Measurements from ENCODE around the gene COL19A1.
"Not testable (repeated sequence)": the region's sequence is repeated elsewhere in the genome, so short reads cannot be mapped to it uniquely, and the experiment has no call there.

COL19A1 gene

DNA sequence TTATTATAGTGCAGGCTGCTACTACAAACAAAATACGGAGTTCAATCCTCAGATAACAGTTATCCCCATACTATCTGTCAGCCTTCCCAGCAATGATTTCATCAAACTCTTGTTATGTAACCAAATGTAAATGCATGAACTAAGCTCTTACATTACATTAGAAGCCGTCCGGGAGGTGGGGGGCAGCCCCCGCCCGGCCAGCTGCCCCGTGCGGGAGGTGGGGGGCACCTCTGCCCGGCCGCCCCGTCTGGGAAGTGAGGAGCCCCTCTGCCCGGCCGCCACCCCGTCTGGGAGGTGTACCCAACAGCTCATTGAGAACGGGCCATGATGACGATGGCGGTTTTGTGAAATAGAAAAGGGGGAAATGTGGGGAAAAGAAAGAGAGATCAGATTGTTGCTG is 99.6 kb downstream of the COL19A1 start:
- DNase-seq (ENCODE audit: low spot score) = not testable (repeated sequence)

DNA sequence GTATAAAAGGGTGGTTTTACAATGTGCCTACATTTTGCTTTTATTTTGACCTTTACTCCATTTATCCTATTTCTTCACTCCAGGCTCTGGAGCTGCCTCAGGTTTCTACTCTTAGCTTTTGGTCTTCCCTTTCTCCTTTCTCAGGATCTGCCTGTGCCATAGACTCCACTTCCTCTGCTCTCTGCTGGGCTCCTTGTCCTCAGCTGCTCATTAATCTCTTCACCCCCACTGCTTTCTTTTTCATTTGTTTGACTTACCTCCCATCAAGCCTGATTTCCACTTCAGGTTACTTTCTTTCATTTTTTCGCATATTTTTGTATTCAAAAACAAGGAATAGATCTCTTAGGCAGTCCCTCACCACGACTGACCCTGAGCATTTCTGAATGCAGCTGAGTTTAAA is 106.8 kb downstream of the COL19A1 start:
- DNase-seq (ENCODE audit: low spot score) = no peak

DNA sequence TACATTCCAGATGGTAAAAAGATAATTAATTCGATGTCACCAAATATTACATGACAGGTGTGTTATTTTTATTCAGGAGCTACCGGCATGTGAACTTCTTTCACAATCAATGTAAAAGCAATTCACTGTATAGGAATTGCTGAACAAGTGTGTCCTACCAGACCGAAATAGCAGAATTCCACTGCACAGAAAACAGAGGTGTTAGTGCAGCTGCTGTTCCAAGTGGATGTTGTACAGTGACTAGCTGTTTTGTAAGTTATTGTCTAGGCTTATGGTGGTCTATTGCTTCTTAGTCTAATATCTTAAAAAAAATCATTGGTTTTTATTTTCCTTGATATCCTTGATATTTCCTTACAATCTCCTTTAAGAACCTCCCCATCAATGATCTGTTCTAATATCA is 107.4 kb downstream of the COL19A1 start:
- DNase-seq (ENCODE audit: low spot score) = no peak

DNA sequence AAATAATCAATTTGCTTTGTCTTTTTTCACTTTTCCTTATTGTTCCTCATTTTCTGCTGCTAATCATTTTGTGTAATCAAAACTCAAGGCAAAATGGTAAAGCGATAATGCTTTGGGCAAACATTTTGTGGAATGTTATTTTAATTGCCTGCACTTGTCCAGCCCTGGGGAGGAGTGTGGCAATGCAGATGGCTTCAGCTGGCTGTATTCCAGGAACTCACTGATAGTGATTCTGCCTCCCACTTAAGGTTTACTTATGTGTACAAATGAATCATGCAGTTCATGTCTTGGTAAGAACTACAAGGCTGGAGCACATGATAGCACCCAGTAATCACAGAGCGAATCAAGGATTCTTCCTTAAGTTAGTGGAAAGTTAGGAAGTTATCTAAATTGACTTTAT is 107.8 kb downstream of the COL19A1 start:
- DNase-seq (ENCODE audit: low spot score) = no peak

DNA sequence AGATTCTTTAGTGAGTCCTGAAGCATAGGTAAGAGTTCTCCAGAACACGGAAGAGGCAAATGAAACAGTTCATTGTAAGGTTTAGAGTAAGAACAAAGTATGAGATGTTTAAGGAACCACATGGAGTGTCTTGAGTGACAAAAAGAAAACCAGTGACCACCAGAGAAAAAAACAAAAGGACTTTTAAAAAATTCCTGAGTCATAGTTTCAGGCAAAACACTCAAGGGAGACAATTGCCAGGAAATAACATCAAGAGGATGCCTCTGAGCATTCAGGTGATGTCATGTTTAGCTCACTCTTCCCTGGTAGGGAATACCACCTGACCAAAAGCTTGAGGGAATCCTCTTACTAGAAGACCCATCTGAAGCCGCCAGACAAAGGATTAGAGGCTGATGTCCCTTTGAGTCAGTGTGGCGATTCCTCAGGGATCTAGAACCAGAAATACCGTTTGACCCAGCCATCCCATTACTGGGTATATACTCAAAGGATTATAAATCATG is 110.3 kb downstream of the COL19A1 start:
- DNase-seq (ENCODE audit: low spot score) = no peak

DNA sequence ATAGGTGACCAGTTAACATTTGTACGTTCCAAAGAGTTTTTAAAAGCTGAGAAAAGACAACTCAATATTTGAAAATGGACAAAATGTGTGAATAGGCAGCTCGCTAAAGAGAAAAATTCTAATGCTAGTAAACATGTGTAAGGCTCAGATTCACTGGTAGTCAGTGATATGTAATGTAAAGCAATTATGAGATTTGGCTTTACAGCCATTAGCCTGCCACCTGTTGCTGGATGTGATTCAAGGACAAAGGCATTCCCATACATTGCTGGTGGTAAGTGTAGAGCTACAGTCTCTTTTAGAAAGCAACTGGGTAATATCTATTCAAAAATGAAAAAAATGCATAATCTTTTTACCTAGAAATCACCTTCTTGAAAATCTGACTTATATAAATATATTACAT is 114.3 kb downstream of the COL19A1 start:
- DNase-seq (ENCODE audit: low spot score) = no peak

DNA sequence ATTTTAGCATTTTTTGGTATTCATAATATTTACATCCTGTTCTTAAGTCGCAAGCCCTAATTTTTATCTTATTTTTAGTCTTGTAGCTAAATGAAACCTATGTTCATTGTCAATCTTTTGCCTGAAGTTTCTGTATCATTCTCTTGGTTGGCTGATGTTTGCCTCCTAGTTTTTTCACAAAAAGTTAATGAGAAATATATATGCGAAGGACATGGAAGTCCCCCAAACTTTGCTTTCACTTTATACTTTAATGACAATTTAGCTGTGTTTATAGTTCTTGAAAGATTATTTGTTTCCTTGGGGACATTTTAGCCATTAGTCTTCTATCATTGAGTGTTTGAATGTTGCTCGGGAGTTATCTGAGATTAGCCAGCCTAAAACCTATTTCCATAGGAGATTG is 118.2 kb downstream of the COL19A1 start:
- DNase-seq (ENCODE audit: low spot score) = no peak

DNA sequence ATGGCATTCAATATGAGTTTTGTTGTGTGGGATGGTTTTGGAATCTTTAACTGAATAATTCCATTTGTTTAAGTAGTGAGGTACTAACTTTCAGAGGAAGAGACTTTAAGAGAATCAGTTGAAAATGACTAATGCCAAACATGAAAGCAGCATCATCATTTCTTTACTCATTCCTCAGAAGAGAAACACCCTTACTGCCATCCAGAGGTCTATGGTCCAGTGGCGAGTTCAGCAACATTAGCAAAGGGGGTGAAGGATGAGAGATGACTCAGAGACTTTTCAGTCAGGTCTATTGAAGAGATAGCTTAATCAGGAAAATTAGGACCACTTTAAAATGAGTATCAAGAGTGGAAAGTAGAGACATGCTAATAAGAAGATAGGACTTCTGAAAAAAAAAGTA is 118.8 kb downstream of the COL19A1 start:
- peak; percentile 49 for DNase-seq (ENCODE audit: low spot score)

DNA sequence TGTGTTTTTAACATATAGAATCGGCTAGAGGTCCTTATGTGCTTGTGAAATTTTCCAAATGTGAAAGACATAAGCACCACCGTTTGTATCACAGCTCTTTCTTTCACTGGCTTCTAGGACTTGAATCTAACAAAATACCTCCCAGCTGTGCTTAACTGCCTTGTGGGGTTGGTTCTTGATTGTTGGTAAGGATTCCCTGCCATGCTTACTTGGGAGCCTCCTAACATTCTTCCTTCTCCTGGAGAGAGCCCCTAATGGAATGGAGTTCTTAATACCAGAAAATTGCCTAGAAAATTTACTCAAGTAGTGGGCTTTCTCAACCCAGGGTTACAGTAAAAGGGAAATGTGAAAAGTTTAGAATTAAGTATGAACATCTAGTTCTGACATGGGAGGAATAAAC is 121.2 kb downstream of the COL19A1 start:
- DNase-seq (ENCODE audit: low spot score) = no peak

DNA sequence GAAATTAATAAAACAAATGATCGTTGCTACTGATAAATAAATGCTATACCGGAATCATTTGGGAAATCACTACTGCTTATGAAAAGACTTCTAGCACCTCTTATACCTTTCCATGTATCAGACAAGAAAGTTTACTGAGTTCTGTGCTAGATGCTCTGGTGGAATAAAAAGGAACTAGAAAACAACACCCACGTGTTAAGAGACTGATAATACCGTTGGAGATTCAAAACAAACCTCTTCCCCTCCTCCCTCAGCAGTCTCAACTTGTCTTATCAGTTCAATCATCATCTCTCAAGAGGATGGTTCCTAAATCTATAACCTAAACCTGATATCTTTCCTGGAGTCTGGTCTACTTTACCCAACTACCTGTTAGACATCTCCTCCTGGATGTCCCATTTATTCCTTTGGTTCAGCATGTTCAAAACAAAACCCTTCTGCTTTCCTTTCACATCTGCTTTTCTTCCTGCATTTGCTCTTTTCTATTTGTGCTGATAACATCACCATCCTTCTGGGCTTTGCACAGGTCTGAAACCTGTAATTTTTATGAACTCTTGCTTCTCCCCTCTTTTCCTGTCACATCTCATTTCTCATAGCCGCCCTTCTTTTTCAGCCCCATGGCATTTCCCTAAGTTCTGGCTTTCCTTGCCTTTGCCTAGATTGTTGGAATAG is 122.2 kb downstream of the COL19A1 start:
- no peak for DNase-seq (ENCODE audit: low spot score)

DNA sequence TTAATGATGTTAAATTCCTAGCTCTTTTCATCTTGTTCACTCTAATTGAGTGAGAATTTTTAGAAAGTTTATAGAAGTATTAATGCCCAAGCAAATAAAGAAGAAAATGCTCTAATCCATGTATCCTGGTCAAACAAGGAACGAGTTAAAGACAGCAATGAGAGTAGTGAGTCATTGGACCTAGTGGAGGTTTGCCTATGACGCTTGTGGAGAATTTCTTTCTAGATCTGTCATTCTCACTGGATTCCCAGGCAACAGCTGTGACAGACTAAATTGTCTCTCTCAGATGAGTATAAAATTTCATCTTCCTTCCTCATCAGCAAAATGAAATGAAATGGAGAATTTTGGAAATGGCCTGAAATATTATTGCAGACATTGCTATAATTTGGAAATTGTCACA is 127.9 kb downstream of the COL19A1 start:
- peak; percentile 58 for DNase-seq (ENCODE audit: low spot score)

DNA sequence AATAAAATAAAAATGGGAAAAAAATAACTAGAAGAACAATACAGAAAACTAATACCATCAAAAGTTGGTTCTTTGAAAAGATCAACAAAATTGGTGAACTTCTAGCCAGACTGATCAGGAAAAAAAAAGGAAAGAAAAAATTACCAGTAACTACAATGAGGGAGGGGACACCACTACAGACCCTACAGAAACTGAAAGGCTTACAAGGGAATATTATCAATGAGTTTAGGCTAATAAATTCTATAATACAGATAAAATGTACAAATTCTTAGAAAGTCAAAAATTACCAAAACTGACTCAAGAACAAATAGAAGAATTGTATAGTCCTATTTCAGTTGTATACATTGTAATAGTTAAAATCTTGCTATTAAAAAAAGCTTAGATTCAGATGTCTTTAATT is 141.8 kb downstream of the COL19A1 start:
- DNase-seq (ENCODE audit: low spot score) = no peak

DNA sequence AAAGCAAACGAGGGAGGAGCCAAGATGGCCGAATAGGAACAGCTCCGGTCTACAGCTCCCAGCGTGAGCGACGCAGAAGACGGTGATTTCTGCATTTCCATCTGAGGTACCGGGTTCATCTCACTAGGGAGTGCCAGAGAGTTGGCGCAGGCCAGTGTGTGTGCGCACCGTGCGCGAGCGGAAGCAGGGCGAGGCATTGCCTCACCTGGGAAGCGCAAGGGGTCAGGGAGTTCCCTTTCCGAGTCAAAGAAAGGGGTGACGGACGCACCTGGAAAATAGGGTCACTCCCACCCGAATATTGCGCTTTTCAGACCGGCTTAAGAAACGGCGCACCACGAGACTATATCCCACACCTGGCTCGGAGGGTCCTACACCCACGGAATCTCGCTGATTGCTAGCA is 144.0 kb downstream of the COL19A1 start:
- DNase-seq (ENCODE audit: low spot score) = not testable (repeated sequence)

DNA sequence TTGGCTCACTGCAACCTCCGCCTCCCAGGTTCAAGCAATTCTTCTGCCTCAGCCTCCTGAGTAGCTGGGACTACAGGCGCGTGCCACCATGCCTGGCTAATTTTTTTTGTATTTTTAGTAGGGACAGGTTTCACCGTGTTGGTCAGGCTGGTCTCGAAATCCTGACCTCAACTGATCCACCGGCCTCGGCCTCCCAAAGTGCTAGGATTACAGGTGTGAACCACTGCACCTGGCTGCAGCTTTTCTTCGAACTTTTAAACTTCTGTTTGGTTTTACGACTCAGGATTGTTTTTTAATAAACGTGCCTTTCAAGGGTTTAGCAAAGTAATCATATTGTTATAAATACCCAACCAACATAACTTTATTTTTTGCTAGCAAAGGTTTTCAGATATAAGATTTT is 156.8 kb downstream of the COL19A1 start:
- not testable (repeated sequence) for DNase-seq (ENCODE audit: low spot score)

DNA sequence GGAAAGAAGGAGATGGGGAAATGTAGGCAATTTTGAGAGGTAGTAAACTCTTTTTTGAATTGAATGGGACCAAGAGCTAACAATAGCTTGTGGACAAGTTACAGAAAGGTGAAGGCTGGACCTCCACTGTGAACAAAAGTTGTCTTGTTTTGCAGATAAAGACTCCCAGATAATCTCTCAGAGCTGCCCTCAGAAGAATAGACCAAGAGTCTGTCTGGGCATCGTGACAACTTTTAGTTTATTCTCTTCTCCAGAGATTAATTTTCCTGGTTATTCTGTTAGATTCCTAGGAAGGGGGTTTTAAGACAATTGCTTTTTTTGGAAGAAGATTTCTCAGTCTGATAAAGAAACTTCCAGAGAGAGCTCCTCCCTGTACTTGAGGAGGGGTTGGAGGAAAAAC is 161.9 kb downstream of the COL19A1 start:
- DNase-seq (ENCODE audit: low spot score) = no peak

DNA sequence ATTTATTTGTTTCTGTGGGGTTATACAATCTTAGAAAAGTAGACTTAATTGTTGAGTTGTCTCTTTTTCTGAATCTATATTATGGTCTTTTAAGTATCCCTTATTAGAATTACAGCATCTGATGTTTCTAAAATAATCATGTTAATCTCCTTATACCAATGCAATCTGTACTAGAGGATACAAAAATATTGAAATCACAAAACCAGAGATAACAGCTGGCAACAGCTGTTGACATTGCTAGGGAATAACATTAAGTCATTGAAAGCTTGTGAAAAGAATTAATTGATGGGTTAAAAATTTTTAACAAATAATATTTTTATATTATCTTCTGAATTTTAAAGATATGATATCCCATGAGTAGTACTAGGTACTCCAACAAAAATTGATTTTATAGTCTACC is 162.6 kb downstream of the COL19A1 start:
- DNase-seq (ENCODE audit: low spot score) = no peak

DNA sequence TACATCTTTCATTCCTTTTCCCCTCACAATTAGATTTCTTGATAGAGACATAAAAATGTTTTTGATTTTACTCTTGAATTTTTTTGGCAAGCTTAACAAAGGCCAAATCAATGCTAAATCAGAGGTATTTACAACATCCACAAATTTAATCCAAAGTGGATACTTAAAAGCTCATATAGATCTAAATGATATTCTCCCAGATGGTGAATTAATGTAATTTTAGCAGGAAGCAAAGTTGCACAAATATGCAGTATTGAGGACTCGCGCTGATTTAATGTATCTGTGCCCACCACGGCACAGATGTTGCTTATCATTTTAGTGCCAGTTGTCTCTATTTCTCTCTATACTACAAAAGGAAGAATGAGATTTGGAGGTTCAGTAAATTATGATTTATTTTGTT is 167.4 kb downstream of the COL19A1 start:
- DNase-seq (ENCODE audit: low spot score) = no peak

DNA sequence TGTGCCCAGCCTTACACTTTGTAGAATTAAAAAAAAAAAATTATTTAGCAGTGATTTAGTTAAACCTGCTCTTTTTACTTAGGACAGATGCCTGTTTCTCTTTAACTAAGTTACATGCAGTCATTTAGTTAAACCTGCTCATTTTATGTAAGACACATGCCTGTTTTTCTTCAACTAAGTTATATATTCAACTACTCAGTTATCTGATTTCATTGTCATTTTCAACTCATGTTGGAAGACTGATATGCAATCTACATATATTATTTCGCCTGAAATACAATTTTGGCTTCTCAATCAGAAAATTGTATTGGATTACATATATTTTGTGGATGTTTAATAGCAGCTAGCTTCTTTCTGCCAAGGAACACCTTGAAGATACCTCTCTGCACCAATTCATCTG is 171.1 kb downstream of the COL19A1 start:
- no peak for DNase-seq (ENCODE audit: low spot score)

DNA sequence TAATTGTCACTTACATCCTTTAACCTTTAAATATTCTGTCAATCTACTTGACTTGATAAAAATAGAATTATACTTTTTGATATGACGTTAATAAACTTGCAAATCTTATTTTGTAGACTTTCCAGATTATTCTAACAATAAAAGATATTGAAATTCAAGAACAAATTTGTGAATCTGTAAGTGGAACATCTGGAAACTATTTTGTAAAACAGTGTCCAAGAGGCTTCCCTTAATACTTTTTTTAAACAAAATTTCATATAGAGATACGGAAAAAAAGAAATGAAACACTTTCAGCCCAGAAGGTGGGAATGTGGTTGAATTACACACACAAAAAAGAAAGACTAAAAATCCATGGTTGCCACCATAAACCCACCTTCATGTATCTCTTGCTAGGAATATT is 174.4 kb downstream of the COL19A1 start:
- DNase-seq (ENCODE audit: low spot score) = no peak

DNA sequence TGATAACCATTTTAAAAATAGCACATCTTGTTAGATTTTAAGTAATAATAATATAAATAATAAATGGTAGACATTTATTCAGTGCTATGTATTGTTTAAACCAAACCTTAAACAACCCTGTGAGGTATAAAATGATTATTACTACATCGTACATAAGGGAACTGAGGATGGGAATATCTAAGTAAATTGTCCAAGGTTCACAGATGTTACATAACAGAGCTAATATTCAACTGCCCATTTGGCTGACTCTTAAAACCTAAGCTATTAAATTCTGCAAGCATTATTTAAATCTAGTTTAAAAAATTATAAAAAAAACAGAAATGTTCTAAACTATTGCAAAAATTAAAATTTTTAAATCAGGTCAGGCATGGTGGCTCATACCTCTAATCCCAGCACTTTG is 175.1 kb downstream of the COL19A1 start:
- DNase-seq (ENCODE audit: low spot score) = no peak

DNA sequence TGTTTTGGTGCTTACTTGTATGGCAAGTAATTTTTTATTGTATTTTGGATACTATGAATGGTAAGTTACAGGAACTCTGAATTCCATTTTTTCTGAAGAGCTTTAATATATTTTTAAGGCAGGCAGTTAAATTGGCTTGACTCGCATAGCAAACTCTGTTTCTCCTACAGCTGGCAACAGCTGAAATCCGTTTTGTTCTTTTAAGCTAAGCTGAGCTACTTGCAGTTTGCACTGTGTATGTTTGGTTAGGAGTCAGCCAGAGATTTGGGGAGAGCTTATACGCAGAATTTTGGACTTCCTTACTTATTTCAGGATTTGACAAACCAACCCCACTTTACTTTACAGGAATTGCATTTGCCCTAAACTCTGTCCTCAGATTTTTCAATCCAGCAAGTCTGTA is 179.1 kb downstream of the COL19A1 start:
- DNase-seq (ENCODE audit: low spot score) = no peak

DNA sequence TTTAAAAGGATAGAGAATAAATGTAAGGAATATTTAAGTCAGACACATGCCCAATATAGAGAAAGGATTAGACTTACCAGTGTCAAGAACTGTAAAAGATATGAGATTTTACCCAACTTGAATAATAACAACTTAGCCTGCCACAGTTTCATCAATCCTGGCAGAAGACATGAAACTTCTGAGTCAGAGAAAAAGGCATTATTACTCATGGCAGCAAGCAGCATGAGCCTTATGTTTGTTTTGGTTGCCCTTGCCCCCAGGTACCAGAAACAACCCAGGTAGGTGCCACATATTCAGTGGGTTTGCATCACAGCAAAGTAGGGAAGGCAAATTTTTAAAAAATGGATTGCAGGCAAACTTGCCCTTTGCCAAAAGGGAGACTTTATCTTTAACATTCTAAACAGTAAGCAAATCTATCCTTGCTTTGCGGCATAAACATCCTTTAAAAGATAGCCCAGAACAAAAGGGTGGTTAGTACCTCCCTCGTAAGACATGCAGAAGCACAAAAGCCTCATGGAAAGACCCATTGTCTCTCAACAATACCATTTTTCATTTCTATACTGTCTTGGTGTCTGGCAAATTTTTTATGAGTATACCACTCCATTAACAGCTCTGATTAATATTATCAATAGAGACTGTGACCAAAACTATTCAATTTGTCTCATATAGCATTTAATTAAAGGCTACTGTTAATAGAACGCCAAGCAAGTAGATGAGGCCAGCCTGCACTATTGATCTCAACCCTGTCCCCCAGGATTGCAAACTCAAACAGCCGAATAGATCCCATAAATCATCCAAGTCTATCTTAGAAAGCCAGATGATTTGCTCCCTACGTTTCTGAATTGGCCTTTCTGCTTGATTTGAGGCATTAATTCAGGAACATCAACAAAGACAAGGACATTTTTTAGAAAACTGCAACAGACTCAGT is 185.1 kb downstream of the COL19A1 start:
- DNase-seq (ENCODE audit: low spot score) = peak; percentile 3

DNA sequence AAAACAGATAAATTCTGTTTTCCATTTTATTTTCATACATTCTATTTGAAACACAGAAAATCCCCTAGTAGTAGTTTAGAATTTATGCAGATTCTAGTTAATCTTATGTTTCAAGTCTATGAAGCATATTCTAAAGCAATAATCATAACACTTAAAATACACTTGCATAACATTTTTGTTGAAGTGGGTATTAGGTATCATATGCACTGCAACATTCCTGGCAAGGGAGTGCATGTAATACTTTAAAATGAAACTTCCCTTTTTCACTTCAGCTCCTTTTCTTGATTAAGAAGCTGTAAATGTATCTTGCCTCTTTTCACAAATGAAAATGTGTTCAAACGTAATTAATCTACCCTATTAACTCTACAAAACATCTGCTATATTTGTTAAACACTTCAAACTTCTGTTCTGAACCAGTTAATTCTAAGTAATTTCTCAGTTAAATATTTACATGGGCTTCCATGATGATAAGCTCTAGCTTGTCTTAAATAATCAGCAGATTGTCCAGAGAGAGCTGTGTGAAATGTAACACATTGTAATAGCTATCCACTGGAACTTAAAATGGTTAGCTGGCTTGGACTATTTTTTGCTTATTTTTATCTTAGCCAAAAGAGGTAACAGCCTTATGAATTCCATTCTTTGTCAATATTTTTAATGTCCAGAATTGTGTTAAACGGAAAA is 192.8 kb downstream of the COL19A1 start:
- DNase-seq (ENCODE audit: low spot score) = no peak

All from RKO (cell line).